OCI-LY3 (cell line): Measurements from ENCODE around the gene RDX.

ENCODE experiments used
- EZH2phosphoT487 ChIP-seq: fragments of 200-600 bp; shearing (Covaris generic); IDR thresholded peaks from 2 replicates; pipeline ENCODE4 v1.6.1; 2018; ENCODE audit warnings: antibody characterized with exemption, mixed run types, low read depth
- TF ChIP-seq, protein P1 (sequence below): fragments of 200-600, 300-600 bp; sonication (generic); IDR thresholded peaks from 2 replicates; pipeline ENCODE4 v1.5.1; 2014; ENCODE audit warnings: antibody characterized with exemption, low read length, low read depth

DNA sequence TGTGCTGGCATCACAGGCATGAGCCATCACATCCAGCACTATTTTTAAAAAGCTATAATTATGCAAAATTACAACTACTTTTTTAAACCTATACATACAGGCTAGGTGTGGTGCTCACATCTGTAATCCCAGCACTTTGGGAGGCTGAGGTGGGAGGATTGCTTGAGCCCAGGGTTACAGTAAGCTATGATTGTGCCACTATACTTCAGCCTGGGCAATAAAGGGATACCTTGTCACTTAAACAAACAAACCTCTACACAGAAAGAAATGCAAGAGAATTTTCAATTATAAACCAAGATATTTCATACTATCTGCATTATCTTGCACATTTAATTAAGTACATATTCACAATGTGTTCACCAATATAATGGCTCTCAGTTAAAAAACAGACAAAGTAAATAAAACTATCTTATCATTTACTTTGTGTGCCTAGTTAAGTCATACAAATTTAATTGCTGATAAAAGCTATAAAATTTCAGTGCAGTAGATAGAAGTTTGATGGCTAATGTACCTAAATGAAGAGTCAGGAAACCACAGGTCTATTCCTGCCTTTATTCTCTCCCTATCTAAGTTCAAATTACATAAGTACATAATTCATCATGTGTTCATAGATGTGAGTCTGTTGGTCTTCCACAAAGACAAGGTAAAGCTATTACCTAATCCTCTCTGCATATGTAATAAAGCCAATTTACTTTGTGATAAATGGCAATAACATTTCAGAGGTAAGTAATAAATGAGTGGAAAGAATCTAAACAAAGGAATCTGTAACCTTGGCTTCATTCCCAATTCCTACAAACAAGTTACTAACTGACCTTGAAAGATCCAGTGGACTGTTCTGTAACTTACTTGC is 9.0 kb upstream of the RDX start:
- TF ChIP-seq, protein P1, sequence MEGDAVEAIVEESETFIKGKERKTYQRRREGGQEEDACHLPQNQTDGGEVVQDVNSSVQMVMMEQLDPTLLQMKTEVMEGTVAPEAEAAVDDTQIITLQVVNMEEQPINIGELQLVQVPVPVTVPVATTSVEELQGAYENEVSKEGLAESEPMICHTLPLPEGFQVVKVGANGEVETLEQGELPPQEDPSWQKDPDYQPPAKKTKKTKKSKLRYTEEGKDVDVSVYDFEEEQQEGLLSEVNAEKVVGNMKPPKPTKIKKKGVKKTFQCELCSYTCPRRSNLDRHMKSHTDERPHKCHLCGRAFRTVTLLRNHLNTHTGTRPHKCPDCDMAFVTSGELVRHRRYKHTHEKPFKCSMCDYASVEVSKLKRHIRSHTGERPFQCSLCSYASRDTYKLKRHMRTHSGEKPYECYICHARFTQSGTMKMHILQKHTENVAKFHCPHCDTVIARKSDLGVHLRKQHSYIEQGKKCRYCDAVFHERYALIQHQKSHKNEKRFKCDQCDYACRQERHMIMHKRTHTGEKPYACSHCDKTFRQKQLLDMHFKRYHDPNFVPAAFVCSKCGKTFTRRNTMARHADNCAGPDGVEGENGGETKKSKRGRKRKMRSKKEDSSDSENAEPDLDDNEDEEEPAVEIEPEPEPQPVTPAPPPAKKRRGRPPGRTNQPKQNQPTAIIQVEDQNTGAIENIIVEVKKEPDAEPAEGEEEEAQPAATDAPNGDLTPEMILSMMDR: no peak
- TF ChIP-seq EZH2phosphoT487: no peak
